ENCODE results near the gene TMEM134. TPM values are rescaled to one million over a fixed set of nuclear protein-coding genes. Genes with fewer than 3 reads are reported as not detected.

The TMEM134 gene
- total and polyA plus RNA-seq, 2 experiments from 2014 or later, result 13.4 to 103 TPM

- H2AFZ ChIP-seq, result no peak overlapping the region
- no peak for DNase-seq
- H3K79me2 ChIP-seq (ENCODE audit: insufficient read depth), result peaks cover 4% of the 10 kb centered on the region; the same call in 1 of the 2 replicates
- H3F3A ChIP-seq (ENCODE audit: insufficient read depth), result no peaks in the 10 kb centered on the region; the same call in 1 of the 2 replicates
- H3K9me3 ChIP-seq (ENCODE audit: low read depth), result no peaks in the 10 kb centered on the region
- no peaks in the 10 kb centered on the region for H4K20me1 ChIP-seq (ENCODE audit: insufficient read depth)
- H3K4me1 ChIP-seq (ENCODE audit: insufficient read depth), result no peaks in the 10 kb centered on the region
- H3K27ac ChIP-seq, result no peak overlapping the region
- no peaks in the 10 kb centered on the region for H3K27me3 ChIP-seq (replicated peaks; ENCODE audit: insufficient read depth)
- TF ChIP-seq EZH2 (IDR thresholded peaks at IDR 0.05; ENCODE audit: insufficient read depth, poor library complexity, severe bottlenecking) (no peak), EZH2phosphoT487 (IDR thresholded peaks at IDR 0.05; ENCODE audit: insufficient read depth, low read depth) (no peak)
- 89 to 92% methylated on average over 26 to 31 of the region's 38 CpGs for WGBS, 2 experiments (ENCODE audit: low coverage in 1 of 2, low lambda C conversion rate in 2 of 2, missing lambda C conversion rate in 2 of 2)
- no peaks in the 10 kb centered on the region for H3K9me2 ChIP-seq (ENCODE audit: insufficient read depth)
- in situ Hi-C loops (cut with MboI), result no loop called here
- H3K4me2 ChIP-seq (ENCODE audit: unreplicated experiment), result no peak overlapping the region
- H3K36me3 ChIP-seq (ENCODE audit: low read depth), result no peaks in the 10 kb centered on the region; the same call in 1 of the 2 replicates
- no peak overlapping the region for H3K9ac ChIP-seq
- H3K4me3 ChIP-seq, result no peak overlapping the region
These were observed 33.2 kb downstream of the TMEM134 start for GRCh38 chr11:67435727-67436458.

GRCh38 chr11:67435031-67435726 is 33.9 kb downstream of the TMEM134 start:
- DNase-seq, result no peak
- no peak overlapping the region for H3K9ac ChIP-seq
- in situ Hi-C loops (cut with MboI), result no loop called here
- no peaks in the 10 kb centered on the region for H3K4me1 ChIP-seq (ENCODE audit: insufficient read depth)
- no peaks in the 10 kb centered on the region for H3K27me3 ChIP-seq (replicated peaks; ENCODE audit: insufficient read depth)
- H3F3A ChIP-seq (ENCODE audit: insufficient read depth), result no peaks in the 10 kb centered on the region; the same call in 1 of the 2 replicates
- no peak overlapping the region for H3K27ac ChIP-seq
- no peak for TF ChIP-seq EZH2 (IDR thresholded peaks at IDR 0.05; ENCODE audit: insufficient read depth, poor library complexity, severe bottlenecking)
- no peak for TF ChIP-seq EZH2phosphoT487 (IDR thresholded peaks at IDR 0.05; ENCODE audit: insufficient read depth, low read depth)
- H3K79me2 ChIP-seq (ENCODE audit: insufficient read depth), result peaks cover 11% of the 10 kb centered on the region
- H2AFZ ChIP-seq, result no peak overlapping the region
- H3K4me3 ChIP-seq, result no peak overlapping the region
- H3K4me2 ChIP-seq (ENCODE audit: unreplicated experiment), result no peak overlapping the region
- no peaks in the 10 kb centered on the region for H3K9me3 ChIP-seq (ENCODE audit: low read depth)
- H3K9me2 ChIP-seq (ENCODE audit: insufficient read depth), result no peaks in the 10 kb centered on the region
- no peaks in the 10 kb centered on the region; the same call in 1 of the 2 replicates for H3K36me3 ChIP-seq (ENCODE audit: low read depth)
- WGBS, 2 experiments (ENCODE audit: low coverage in 1 of 2, low lambda C conversion rate in 2 of 2, missing lambda C conversion rate in 2 of 2), result 87 to 89% methylated on average over 19 to 26 of the region's 26 CpGs
- H4K20me1 ChIP-seq (ENCODE audit: insufficient read depth), result no peaks in the 10 kb centered on the region

GRCh38 chr11:67434395-67434881 is 34.6 kb downstream of the TMEM134 start:
- H3K4me1 ChIP-seq (ENCODE audit: insufficient read depth), result peaks cover 1% of the 10 kb centered on the region
- H3K79me2 ChIP-seq (ENCODE audit: insufficient read depth), result peaks cover 18% of the 10 kb centered on the region
- no peaks in the 10 kb centered on the region for H3K27me3 ChIP-seq (replicated peaks; ENCODE audit: insufficient read depth)
- DNase-seq, result no peak
- TF ChIP-seq EZH2 (IDR thresholded peaks at IDR 0.05; ENCODE audit: insufficient read depth, poor library complexity, severe bottlenecking) (no peak), EZH2phosphoT487 (IDR thresholded peaks at IDR 0.05; ENCODE audit: insufficient read depth, low read depth) (no peak)
- no peak overlapping the region for H3K4me2 ChIP-seq (ENCODE audit: unreplicated experiment)
- in situ Hi-C loops (cut with MboI), result no loop called here
- WGBS, 2 experiments (ENCODE audit: low coverage in 1 of 2, low lambda C conversion rate in 2 of 2, missing lambda C conversion rate in 2 of 2), result 78 to 82% methylated on average over 22 to 23 of the region's 23 CpGs
- H3K4me3 ChIP-seq, result no peak overlapping the region
- no peak overlapping the region for H2AFZ ChIP-seq
- no peaks in the 10 kb centered on the region; the same call in 1 of the 2 replicates for H3K36me3 ChIP-seq (ENCODE audit: low read depth)
- H3K9me2 ChIP-seq (ENCODE audit: insufficient read depth), result no peaks in the 10 kb centered on the region
- no peaks in the 10 kb centered on the region for H3K9me3 ChIP-seq (ENCODE audit: low read depth)
- H3K9ac ChIP-seq, result no peak overlapping the region
- no peak overlapping the region for H3K27ac ChIP-seq
- H4K20me1 ChIP-seq (ENCODE audit: insufficient read depth), result no peaks in the 10 kb centered on the region
- no peaks in the 10 kb centered on the region; the same call in 1 of the 2 replicates for H3F3A ChIP-seq (ENCODE audit: insufficient read depth)

GRCh38 chr11:67433536-67434394 is 35.3 kb downstream of the TMEM134 start:
- H3F3A ChIP-seq (ENCODE audit: insufficient read depth), result no peaks in the 10 kb centered on the region
- no peak overlapping the region for H3K27ac ChIP-seq
- H3K9ac ChIP-seq, result no peak overlapping the region
- H4K20me1 ChIP-seq (ENCODE audit: insufficient read depth), result no peaks in the 10 kb centered on the region
- 78 to 79% methylated on average over 22 of the region's 22 CpGs for WGBS, 2 experiments (ENCODE audit: low coverage in 1 of 2, low lambda C conversion rate in 2 of 2, missing lambda C conversion rate in 2 of 2)
- no peak overlapping the region for H3K4me2 ChIP-seq (ENCODE audit: unreplicated experiment)
- no peaks in the 10 kb centered on the region for H3K27me3 ChIP-seq (replicated peaks; ENCODE audit: insufficient read depth)
- no peaks in the 10 kb centered on the region for H3K9me3 ChIP-seq (ENCODE audit: low read depth)
- H2AFZ ChIP-seq, result no peak overlapping the region
- DNase-seq, result no peak
- no peaks in the 10 kb centered on the region; the same call in 1 of the 2 replicates for H3K36me3 ChIP-seq (ENCODE audit: low read depth)
- no peak for TF ChIP-seq EZH2phosphoT487 (IDR thresholded peaks at IDR 0.05; ENCODE audit: insufficient read depth, low read depth)
- no peak for TF ChIP-seq EZH2 (IDR thresholded peaks at IDR 0.05; ENCODE audit: insufficient read depth, poor library complexity, severe bottlenecking)
- no peaks in the 10 kb centered on the region for H3K9me2 ChIP-seq (ENCODE audit: insufficient read depth)
- in situ Hi-C loops (cut with MboI), result no loop called here
- H3K4me1 ChIP-seq (ENCODE audit: insufficient read depth), result peaks cover 7% of the 10 kb centered on the region
- no peak overlapping the region for H3K4me3 ChIP-seq
- H3K79me2 ChIP-seq (ENCODE audit: insufficient read depth), result peaks cover 25% of the 10 kb centered on the region

Measured in GM23248 (cell line).